B cell (primary cell): ENCODE measurements around the gene GGN. TPM values are rescaled to one million over a fixed set of nuclear protein-coding genes. Genes with fewer than 3 reads are reported as not detected.

Experiments used
- ATAC-seq: fragments of 200-7000 bp; cut with Tn5 transposase; one replicate; pipeline ENCODE4 v1.10.0; 2021; ENCODE audit warnings: low read depth, mild to moderate bottlenecking, moderate number of reproducible peaks, moderate library complexity
- CTCF ChIA-PET: fragments of 350-600 bp; sonication (Branson Sonifier 250); formaldehyde crosslinking; loops from one replicate; lab custom pipeline; 2021; ENCODE audit warnings: antibody characterized with exemption, inconsistent platforms; lab: Charles Lee
- POLR2A ChIA-PET: fragments of 350-600 bp; sonication (Branson Sonifier 250); formaldehyde crosslinking; loops from one replicate; lab custom pipeline; 2021; ENCODE audit warnings: antibody characterized with exemption; lab: Charles Lee
- DNase-seq: peaks from one replicate; pipeline ENCODE4 v3.0.0; 2013
- H2AFZ ChIP-seq: 2 replicates; pipeline ENCODE4 v1.6.1; 2012; ENCODE audit warnings: mild to moderate bottlenecking, low read depth, low read length; ENCODE audit not compliant: insufficient read depth, poor library complexity, severe bottlenecking
- H3K27ac ChIP-seq, 2 donors: 1 replicate in 1 of 2; 2 replicates in 1 of 2; pipeline ENCODE4 v1.5.1; 2012 to 2013; ENCODE audit warnings: low read length in 2 of 2, mild to moderate bottlenecking in 2 of 2, moderate library complexity in 1 of 2
- H3K27me3 ChIP-seq, 4 experiments: fragments of 200-600 bp in 1 of 4; sonication (generic) in 1 of 4; replicated peaks in 1 of 4; 1 replicate in 2 of 4; 2 replicates in 2 of 4; pipeline versions ENCODE4 v1.6.1 to v1.7.0; 2013 to 2016; ENCODE audit warnings: low read length in 3 of 4, mild to moderate bottlenecking in 2 of 4, mixed read lengths in 1 of 4, moderate library complexity in 1 of 4; ENCODE audit not compliant: insufficient read depth in 4 of 4, control insufficient read depth in 3 of 4; ENCODE audit errors: control extremely low read depth in 1 of 4
- H3K36me3 ChIP-seq, 2 experiments: replicated peaks in 1 of 2; 1 replicate in 1 of 2; 2 replicates in 1 of 2; pipeline versions ENCODE4 v1.6.1 to v1.7.1; 2013; ENCODE audit warnings: low read length in 1 of 2; ENCODE audit not compliant: insufficient read depth in 2 of 2, control insufficient read depth in 1 of 2; ENCODE audit errors: control extremely low read depth in 1 of 2, extremely low read depth in 1 of 2
- H3K4me1 ChIP-seq, 2 donors: fragments of 200-600 bp in 1 of 2; sonication (generic) in 1 of 2; 1 replicate in 1 of 2; 2 replicates in 1 of 2; pipeline versions ENCODE4 v1.5.1 to v1.6.1; 2013 to 2017; ENCODE audit warnings: low read length in 2 of 2; ENCODE audit not compliant: control insufficient read depth in 2 of 2, insufficient read depth in 2 of 2
- H3K4me2 ChIP-seq: replicated peaks from 2 replicates; pipeline ENCODE3; 2012; ENCODE audit warnings: mild to moderate bottlenecking, low read depth, low read length; ENCODE audit not compliant: poor library complexity, severe bottlenecking
- H3K4me3 ChIP-seq, 5 experiments: fragments of 200-600 bp in 1 of 5; sonication (generic) in 1 of 5; 1 replicate in 3 of 5; 2 replicates in 2 of 5; pipeline versions ENCODE4 v1.5.1 to v1.7.0; 2011 to 2016; ENCODE audit warnings: low read length in 4 of 5, mild to moderate bottlenecking in 4 of 5, low read depth in 2 of 5, control low read depth in 1 of 5, moderate library complexity in 1 of 5; ENCODE audit not compliant: insufficient read depth in 1 of 5; ENCODE audit errors: control extremely low read depth in 1 of 5, extremely low read depth in 1 of 5
- H3K79me2 ChIP-seq: fragments of 200-600 bp; sonication (generic); one replicate; pipeline ENCODE4 v1.6.0; 2016; ENCODE audit warnings: low read length; ENCODE audit not compliant: control insufficient read depth, insufficient read depth
- H3K9ac ChIP-seq: fragments of 200-600 bp; sonication (generic); 2 replicates; pipeline ENCODE4 v1.6.1; 2017; ENCODE audit warnings: mild to moderate bottlenecking, low read length, moderate library complexity
- H3K9me3 ChIP-seq, 3 donors: one replicate each; pipeline versions ENCODE4 v1.6.1 to v1.7.1; 2013; ENCODE audit warnings: low read length in 2 of 3; ENCODE audit not compliant: control insufficient read depth in 2 of 3, insufficient read depth in 1 of 3; ENCODE audit errors: control extremely low read depth in 1 of 3
- H4K20me1 ChIP-seq: 2 replicates; pipeline ENCODE4 v1.6.0; 2012; ENCODE audit warnings: mild to moderate bottlenecking, low read length; ENCODE audit not compliant: insufficient read depth, control insufficient read depth, poor library complexity, severe bottlenecking
- H3K27ac Mint-ChIP-seq: one replicate; pipeline ENCODE4 v1.8.0; 2021; ENCODE audit warnings: mixed read lengths
- H3K27me3 Mint-ChIP-seq: one replicate; pipeline ENCODE4 v1.8.0; 2021; ENCODE audit warnings: mixed read lengths
- H3K4me1 Mint-ChIP-seq: one replicate; pipeline ENCODE4 v1.8.0; 2021; ENCODE audit warnings: mixed read lengths
- H3K4me3 Mint-ChIP-seq: one replicate; pipeline ENCODE4 v1.8.0; 2021; ENCODE audit warnings: mixed read lengths
- H3K9me3 Mint-ChIP-seq: one replicate; pipeline ENCODE4 v1.8.0; 2022; ENCODE audit warnings: mixed read lengths; ENCODE audit not compliant: insufficient read depth
- CTCF ChIP-seq: fragments of 200-600 bp; IDR thresholded peaks from one replicate; pipeline ENCODE4 v1.8.0; 2022; ENCODE audit warnings: antibody characterized with exemption, mild to moderate bottlenecking
- EZH2 ChIP-seq: IDR thresholded peaks from 2 replicates; pipeline ENCODE4 v1.6.1; 2012; ENCODE audit warnings: borderline replicate concordance, low read depth, mild to moderate bottlenecking, moderate library complexity, low read length; ENCODE audit not compliant: insufficient read depth, poor library complexity, severe bottlenecking
- WGBS: methylation state at CpG from one replicate; pipeline ENCODE4 v1.1.5; 2013; ENCODE audit warnings: missing lambda C conversion rate; ENCODE audit not compliant: insufficient coverage; 5-methylcytosine and 5-hydroxymethylcytosine counted together
- intact Hi-C: fragments of 100-400 bp; cut with micrococcal nuclease; formaldehyde crosslinking; loops from one replicate; pipeline ENCODE4 v1.10.0; 2022
- polyA plus RNA-seq: library from polyadenylated mRNA; depleted of rRNA; stranded (reverse); fragments of >200 nt; gene quantifications from 2 replicates; pipeline ENCODE4 v1.2.3, GENCODE V29; 2012
- total RNA-seq, 2 donors: library from RNA; stranded (reverse); fragments of 120-200 nt in 1 of 2; gene quantifications; 1 replicate in 1 of 2; 2 replicates in 1 of 2; pipeline versions ENCODE4 v1.2.3 to v1.2.4, GENCODE V29; 2013 to 2022

Gene GGN
- total and polyA plus RNA-seq, 2 donors (not counting 1 experiment from before 2014, with no cell fraction given): 0.34 TPM; not detected in 1

- no peak overlapping the region for H3K27ac Mint-ChIP-seq
- no peaks in the 10 kb centered on the region for H3K36me3 ChIP-seq
- no peak overlapping the region for H3K4me2 ChIP-seq
- no peaks in the 10 kb centered on the region for H4K20me1 ChIP-seq
- H3K9ac ChIP-seq: no peak overlapping the region
- intact Hi-C loops: no loop called here
- 81% methylated on average over 7 of the region's 9 CpGs for WGBS
- H3K9me3 Mint-ChIP-seq: no peaks in the 10 kb centered on the region
- ChIA-PET POLR2A (no interaction called here), CTCF (interaction anchor here (0.7 kb wide), 1 partner anchor 22 kb away, joined by 3 read pairs; the partner anchor contains the start of gene PSMD8)
- DNase-seq (no peak), ATAC-seq (no peak)
- H3K4me1 ChIP-seq: no peaks in the 10 kb centered on the region
- no peaks in the 10 kb centered on the region for H3K4me1 Mint-ChIP-seq
- no peak overlapping the region for H3K4me3 Mint-ChIP-seq
- no peak overlapping the region for H3K4me3 ChIP-seq
- H3K79me2 ChIP-seq: no peaks in the 10 kb centered on the region
- H2AFZ ChIP-seq: no peak overlapping the region
- H3K27me3 Mint-ChIP-seq: peaks cover 7% of the 10 kb centered on the region
- H3K9me3 ChIP-seq: no peaks in the 10 kb centered on the region
- H3K27me3 ChIP-seq: no peaks in the 10 kb centered on the region
- no peak for TF ChIP-seq EZH2
- no peak for TF ChIP-seq CTCF
- H3K27ac ChIP-seq: no peak overlapping the region
Measured at GRCh38 chr19:38351865-38352395, 35.9 kb downstream of the GGN start.

- Mint-ChIP-seq H3K27ac (no peak overlapping the region), H3K4me3 (no peak overlapping the region), H3K4me1 (no peaks in the 10 kb centered on the region), H3K9me3 (no peaks in the 10 kb centered on the region), H3K27me3 (peaks cover 2% of the 10 kb centered on the region)
- ChIA-PET POLR2A (no interaction called here), CTCF (no interaction called here)
- Histone ChIP-seq H3K4me1 (no peaks in the 10 kb centered on the region), H3K9me3 (no peaks in the 10 kb centered on the region), H3K4me2 (no peak overlapping the region), H3K27ac (no peak overlapping the region), H3K36me3 (no peaks in the 10 kb centered on the region), H3K9ac (no peak overlapping the region), H3K4me3 (no peak overlapping the region), H4K20me1 (no peaks in the 10 kb centered on the region), H2AFZ (no peak overlapping the region), H3K79me2 (no peaks in the 10 kb centered on the region), H3K27me3 (no peaks in the 10 kb centered on the region)
- TF ChIP-seq EZH2 (no peak), CTCF (no peak)
- WGBS: 100% methylated on average over 1 of the region's 3 CpGs
- intact Hi-C loops: no loop called here
- ATAC-seq (no peak), DNase-seq (no peak)
Measured at GRCh38 chr19:38350883-38351282, 37.0 kb downstream of the GGN start.
